Measurements from ENCODE around the gene CXXC5. TPM values are rescaled to one million over a fixed set of nuclear protein-coding genes. Genes with fewer than 3 reads are reported as not detected.

Gene CXXC5
- total RNA-seq, 2 experiments from 2014 or later = 1.3 to 2.0 TPM

DNA sequence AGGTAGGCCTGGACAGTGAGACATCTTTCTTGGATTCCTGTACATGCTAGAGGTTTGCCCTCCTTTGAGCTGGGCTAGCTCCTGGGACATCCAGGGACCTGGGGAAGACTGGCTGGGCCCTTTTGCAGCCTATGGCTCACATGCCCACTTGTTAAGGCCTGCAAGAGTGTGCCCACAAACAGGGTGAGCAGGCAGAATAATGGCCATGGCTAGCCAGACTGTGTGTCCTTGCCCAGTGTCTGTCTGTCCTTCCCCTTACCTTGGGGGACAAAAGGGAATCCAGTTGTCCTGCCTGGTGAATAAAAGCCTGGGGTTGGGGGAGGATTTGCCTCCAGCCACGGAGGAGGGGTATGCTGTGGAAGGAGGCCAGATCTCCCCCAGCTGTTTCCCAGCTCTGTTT, 13.0 kb upstream of the CXXC5 start:
- peaks cover 3% of the 10 kb centered on the region for H3K36me3 Mint-ChIP-seq
- DNase-seq = no peak
- H3K27ac Mint-ChIP-seq = peak overlapping the region; percentile 90
- no peak overlapping the region for H3K4me3 Mint-ChIP-seq
- no peaks in the 10 kb centered on the region for H3K27me3 Mint-ChIP-seq
- H3K9me3 Mint-ChIP-seq = no peaks in the 10 kb centered on the region
- H3K4me1 Mint-ChIP-seq = peaks cover 39% of the 10 kb centered on the region

DNA sequence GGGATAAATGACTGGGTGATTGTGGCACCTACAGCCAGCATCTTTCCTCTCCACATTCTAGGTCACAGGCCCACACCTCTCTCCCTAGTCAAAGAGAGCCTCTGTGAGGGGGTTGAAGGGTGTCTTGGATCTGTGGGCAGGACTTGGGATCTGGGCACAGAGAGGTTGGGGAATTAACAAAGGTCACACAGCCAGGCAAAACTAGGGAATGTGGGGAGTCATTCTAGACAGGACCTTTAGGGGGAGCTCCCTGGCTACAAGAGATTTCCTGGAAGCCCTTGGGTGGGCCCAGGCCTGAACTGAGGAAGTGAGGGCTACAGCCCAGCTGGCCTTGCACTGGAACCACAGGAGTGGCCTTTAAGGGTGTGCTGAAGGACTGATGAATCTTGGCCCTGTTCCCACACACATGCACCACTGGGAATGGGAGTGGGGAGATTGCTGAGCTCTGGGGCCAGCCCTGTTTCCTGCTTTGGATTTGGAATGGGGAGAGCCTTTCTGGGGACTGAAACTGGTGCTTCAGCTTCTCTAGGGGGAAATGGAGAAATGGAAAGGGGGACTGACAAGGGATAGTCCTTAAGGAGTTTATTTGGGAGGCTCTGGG, 12.4 kb upstream of the CXXC5 start:
- peak overlapping the region; percentile 48 for H3K4me3 Mint-ChIP-seq
- H3K27ac Mint-ChIP-seq = peak overlapping the region; percentile 90
- DNase-seq = no peak
- no peaks in the 10 kb centered on the region for H3K9me3 Mint-ChIP-seq
- no peaks in the 10 kb centered on the region for H3K27me3 Mint-ChIP-seq
- H3K36me3 Mint-ChIP-seq = peaks cover 3% of the 10 kb centered on the region
- H3K4me1 Mint-ChIP-seq = peaks cover 39% of the 10 kb centered on the region

DNA sequence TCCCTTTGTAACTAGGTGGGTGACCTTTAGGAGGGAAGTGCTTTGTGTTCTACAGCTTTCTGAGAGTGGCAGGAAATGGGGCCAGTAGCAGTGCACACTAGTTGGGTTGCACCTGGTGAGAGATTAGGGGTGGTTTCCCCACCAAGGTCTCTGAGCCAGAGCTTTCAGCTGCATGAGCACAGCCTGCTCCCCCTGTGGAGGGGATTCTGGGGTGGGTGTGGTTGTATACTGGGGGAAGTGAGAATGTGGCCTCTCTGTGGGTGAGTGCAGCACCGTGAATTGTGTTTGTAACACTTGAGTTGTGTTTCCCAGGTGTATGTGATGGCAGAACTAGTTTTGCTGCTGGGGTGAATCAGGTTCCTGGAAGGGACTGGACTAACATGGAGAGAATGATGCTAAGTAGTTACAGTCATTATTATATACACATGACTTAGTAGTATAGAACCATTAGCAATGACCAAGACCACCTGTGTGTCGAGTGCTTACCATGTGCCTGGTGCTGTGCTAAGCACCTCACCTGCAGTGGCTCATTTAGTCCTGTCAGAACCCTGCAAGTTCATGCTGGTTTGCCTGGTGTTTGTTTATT, 11.8 kb upstream of the CXXC5 start:
- Mint-ChIP-seq H3K9me3 (no peaks in the 10 kb centered on the region), H3K36me3 (peaks cover 3% of the 10 kb centered on the region), H3K27ac (peak overlapping the region; percentile 90), H3K4me1 (peaks cover 39% of the 10 kb centered on the region), H3K4me3 (peak overlapping the region; percentile 48), H3K27me3 (no peaks in the 10 kb centered on the region)
- peak; percentile 77 for DNase-seq

GRCh38 chr5:139636975-139637408, 11.2 kb upstream of the CXXC5 start:
- Mint-ChIP-seq H3K27me3 (no peaks in the 10 kb centered on the region), H3K27ac (peak overlapping the region; percentile 90), H3K9me3 (no peaks in the 10 kb centered on the region), H3K36me3 (peaks cover 3% of the 10 kb centered on the region), H3K4me1 (peaks cover 39% of the 10 kb centered on the region), H3K4me3 (peak overlapping the region; percentile 23)
- peak; percentile 49 for DNase-seq

DNA sequence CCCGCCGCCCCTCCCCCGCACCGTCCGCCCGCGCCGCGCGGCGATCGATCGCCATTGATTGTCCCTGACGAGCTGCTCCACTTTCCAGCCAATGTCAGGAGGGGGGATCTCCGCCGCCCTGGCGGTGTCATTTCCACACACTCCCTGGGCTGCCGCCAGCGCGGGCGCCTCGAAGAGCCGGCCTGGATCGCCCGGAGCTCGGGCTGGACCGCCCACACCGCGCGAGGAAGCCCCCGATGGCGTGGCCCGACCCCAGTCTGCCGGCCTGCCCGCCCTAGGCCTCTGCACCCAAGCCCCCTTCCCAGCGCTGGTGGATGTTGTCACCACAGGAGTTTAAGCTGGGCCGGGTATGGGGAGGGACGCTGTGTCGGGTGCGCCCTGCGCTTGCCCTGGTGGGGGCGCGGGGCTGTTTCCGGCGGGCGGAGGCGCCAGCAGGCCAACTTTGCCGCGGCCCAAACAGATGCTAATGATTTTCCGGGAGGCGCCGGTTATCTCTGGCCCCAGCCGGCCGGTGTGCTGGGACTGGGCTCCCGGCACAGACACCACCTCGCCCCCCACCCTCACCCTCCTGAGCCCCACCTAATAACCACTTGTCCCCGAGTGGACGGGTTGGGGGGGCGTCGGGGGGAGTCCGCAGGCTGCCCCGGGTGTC, 10.6 kb upstream of the CXXC5 start:
- H3K4me1 Mint-ChIP-seq = peaks cover 34% of the 10 kb centered on the region
- no peaks in the 10 kb centered on the region for H3K27me3 Mint-ChIP-seq
- H3K4me3 Mint-ChIP-seq = peak overlapping the region; percentile 52
- H3K36me3 Mint-ChIP-seq = peaks cover 3% of the 10 kb centered on the region
- peak overlapping the region; percentile 25 for H3K27ac Mint-ChIP-seq
- H3K9me3 Mint-ChIP-seq = no peaks in the 10 kb centered on the region
- peak; percentile 71 for DNase-seq

DNA sequence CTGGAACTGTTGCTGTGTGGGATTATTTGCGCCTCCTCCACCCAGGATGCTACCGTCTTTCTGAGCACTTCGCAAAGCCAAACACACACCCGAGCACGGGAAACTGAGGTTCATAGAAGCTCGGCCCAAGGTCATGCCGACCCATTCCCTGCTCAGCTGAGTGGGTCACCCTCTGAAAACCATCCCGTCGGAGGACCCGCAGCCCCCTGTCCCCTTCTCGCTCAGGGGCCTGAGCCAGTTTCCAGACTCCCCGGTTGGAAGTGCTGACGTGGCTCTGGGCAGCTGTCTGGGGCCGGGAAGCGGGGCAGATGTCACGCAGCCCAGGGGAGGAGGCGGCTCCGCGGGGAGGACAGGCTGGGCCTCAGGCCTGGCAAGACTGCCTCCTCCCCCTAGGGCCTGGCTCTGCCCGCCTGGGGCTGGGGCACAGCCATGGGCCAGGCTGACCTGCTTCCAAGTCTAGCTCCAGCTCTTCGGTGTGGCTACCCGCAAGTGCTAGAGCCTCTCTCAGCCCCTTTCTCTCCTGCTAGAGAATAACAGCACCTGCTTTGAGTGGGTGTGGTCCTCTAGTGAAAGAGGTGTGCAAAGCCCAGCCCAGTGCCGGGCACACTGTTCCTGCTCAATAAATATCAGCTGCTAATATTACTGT, 9.9 kb upstream of the CXXC5 start:
- Mint-ChIP-seq H3K36me3 (peaks cover 3% of the 10 kb centered on the region), H3K4me1 (peaks cover 31% of the 10 kb centered on the region), H3K27me3 (no peaks in the 10 kb centered on the region), H3K9me3 (no peaks in the 10 kb centered on the region), H3K27ac (peak overlapping the region; percentile 25), H3K4me3 (no peak overlapping the region)
- no peak for DNase-seq

DNA sequence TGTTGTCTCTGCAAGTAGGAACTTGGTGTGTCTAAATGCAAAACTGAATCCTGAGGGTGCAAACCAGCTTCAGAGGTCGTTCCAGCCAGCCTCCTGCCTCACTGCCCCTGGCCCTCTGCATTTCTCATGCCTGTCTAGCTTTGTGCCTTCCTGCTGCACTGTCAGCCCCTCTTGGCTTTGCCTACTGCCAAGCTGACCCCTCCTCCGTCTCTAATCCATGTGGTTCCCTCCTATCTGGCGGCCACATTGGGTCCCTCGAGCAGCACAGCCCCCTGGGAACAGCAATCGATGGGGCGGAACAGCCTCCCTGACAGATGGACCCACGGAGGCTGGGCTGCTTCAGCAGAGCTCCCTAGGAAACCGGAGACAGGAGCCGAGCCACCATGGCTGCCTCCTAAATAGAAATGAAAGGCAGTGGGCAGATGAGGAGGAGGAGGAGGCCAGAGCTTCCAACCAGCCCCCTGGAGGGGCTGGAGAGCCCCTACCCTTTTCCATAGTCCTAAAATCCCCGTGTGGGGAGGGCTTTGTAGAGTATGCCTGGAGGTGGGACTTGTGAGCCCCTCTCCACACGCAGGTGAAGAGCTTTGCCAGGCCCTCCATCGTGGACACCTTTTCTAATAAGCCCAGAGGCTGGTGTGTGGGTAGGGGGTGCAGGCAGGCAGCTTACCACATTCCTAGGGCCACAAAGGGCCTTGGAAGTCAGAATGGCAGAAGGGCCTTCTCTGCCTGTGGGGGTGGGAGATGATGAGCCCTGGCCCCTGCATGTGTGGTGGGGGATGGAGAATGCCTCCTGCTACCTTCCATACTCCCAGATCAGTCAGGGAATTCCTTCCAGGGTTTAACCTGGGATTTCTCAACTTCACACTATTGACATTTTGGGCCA, 9.2 kb upstream of the CXXC5 start:
- Mint-ChIP-seq H3K9me3 (no peaks in the 10 kb centered on the region), H3K4me3 (no peak overlapping the region), H3K27me3 (no peaks in the 10 kb centered on the region), H3K27ac (peak overlapping the region; percentile 61), H3K36me3 (peaks cover 3% of the 10 kb centered on the region), H3K4me1 (peaks cover 32% of the 10 kb centered on the region)
- no peak for DNase-seq

DNA sequence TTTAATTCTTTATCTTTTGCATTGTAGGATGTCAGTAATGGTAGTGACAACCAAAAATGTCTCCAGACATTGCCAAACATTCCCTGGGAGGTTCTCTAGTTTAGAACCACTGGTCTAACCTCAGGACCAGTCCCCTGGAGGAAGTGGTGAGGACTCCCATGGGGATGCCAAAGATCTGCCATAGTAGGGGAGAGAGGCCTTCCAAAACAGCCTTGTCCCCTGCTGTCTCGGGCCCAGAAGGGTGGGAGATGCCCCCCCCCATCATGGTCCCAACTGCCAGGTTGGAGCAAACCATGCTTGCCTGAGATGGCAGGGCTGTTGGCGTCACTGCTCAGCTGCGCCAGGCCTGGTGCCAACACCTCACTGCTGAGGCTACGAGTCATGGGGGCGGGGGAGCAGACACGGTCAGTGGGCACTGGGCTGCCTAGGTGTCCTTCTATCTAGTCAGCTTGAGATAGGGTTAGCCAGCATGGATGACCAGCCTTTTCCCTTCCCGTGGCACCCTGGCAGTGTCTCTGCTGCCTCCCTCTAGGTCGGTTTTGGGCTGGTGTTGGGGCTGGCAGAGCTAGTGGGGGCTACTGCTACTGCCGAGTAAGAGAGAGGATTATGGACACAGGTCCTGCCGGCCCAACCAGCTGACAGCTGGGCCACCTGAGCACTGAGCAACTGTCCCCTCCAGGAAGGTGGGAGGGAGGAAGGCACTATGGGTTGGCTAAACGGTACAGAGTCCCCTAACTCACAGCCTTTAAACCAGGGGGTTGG, 8.3 kb upstream of the CXXC5 start:
- H3K27me3 Mint-ChIP-seq = peaks cover under 1% of the 10 kb centered on the region
- H3K27ac Mint-ChIP-seq = peak overlapping the region; percentile 43
- H3K36me3 Mint-ChIP-seq = peaks cover 3% of the 10 kb centered on the region
- H3K4me1 Mint-ChIP-seq = peaks cover 30% of the 10 kb centered on the region
- no peak overlapping the region for H3K4me3 Mint-ChIP-seq
- no peaks in the 10 kb centered on the region for H3K9me3 Mint-ChIP-seq
- no peak for DNase-seq

GRCh38 chr5:139640421-139641115, 7.6 kb upstream of the CXXC5 start:
- H3K4me1 Mint-ChIP-seq = peaks cover 28% of the 10 kb centered on the region
- no peak overlapping the region for H3K27ac Mint-ChIP-seq
- DNase-seq = no peak
- peaks cover 5% of the 10 kb centered on the region for H3K27me3 Mint-ChIP-seq
- H3K36me3 Mint-ChIP-seq = peaks cover 3% of the 10 kb centered on the region
- H3K9me3 Mint-ChIP-seq = no peaks in the 10 kb centered on the region
- H3K4me3 Mint-ChIP-seq = peak overlapping the region; percentile 16

GRCh38 chr5:139641116-139642080, 6.8 kb upstream of the CXXC5 start:
- H3K27me3 Mint-ChIP-seq = peaks cover 8% of the 10 kb centered on the region
- H3K27ac Mint-ChIP-seq = no peak overlapping the region
- no peak overlapping the region for H3K4me3 Mint-ChIP-seq
- DNase-seq = no peak
- peaks cover under 1% of the 10 kb centered on the region for H3K36me3 Mint-ChIP-seq
- peaks cover 19% of the 10 kb centered on the region for H3K4me1 Mint-ChIP-seq
- H3K9me3 Mint-ChIP-seq = no peaks in the 10 kb centered on the region

DNA sequence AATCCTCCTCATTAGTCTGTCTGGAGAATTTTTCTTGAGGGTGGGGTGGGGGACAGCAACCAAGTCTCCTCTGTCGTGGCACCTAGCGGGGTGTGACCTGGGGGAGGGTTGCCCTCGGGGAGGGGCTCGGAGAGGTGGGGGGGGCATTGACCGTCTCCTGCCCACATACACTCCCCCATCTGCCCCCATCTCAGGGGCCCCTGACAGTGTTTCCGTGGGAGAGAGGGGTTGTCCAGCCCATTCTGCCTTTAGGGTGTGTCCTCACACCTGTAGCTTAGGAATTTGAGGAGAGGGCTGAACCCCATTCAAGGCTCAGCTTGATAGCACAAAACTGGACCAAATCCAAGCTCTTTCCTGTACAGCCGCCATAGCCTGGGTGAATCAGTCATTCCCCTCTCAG, 5.9 kb upstream of the CXXC5 start:
- peaks cover 16% of the 10 kb centered on the region for H3K27me3 Mint-ChIP-seq
- no peaks in the 10 kb centered on the region for H3K36me3 Mint-ChIP-seq
- no peaks in the 10 kb centered on the region for H3K9me3 Mint-ChIP-seq
- no peak overlapping the region for H3K27ac Mint-ChIP-seq
- no peak for DNase-seq
- peaks cover 13% of the 10 kb centered on the region for H3K4me1 Mint-ChIP-seq
- H3K4me3 Mint-ChIP-seq = no peak overlapping the region

DNA sequence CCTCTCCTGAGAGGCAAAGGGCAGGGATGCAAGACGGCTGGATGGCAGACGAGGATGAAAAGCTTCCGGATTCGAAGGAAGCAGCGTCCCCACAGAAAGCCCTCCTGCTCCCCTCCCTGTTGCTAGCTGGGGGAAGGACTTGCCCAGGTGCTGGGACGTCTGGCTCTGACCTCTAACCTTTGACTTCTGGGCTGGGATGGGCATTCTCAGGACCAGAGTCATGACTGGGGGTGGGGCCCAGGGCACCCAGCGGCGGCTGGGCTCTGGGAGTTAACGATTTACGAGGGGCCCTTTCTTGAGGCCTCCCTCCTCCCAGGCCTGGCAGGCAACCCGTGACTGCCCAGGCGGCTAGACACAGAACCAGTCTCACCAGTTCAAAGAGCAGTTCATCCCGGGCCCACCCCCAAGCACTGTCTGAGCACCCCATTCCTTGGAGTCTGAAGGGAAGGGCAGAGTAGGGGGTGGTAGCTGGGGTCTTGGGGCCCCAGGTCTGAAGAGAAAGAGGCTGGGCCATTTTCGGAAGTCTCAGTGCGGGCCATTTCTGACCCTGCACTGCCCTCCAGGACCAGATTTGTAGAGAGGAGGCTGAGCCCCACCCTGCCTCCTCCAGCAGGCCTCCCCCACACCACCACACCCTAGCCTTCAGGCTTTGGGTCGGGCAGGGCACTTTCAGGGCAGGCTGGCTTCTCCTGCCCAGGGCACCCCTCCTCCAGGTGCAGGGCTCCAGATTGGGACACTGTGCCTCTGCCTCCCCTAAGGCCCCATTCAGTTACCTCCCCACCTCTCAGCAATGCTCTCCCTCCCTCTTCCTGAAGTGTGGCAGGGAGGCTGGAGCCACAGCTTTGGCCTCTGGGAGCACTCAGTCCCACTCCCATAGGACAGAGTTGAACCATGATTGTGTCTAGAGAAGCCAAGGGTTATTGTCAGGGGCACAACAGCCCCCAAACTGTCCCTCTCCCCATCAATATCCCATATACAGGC, 5.0 kb upstream of the CXXC5 start:
- Mint-ChIP-seq H3K36me3 (no peaks in the 10 kb centered on the region), H3K9me3 (no peaks in the 10 kb centered on the region), H3K4me3 (no peak overlapping the region)

More for the DNA sequence above, 5.0 kb upstream of the CXXC5 start:
- H3K4me1 Mint-ChIP-seq = peaks cover 18% of the 10 kb centered on the region
- H3K27me3 Mint-ChIP-seq = peaks cover 23% of the 10 kb centered on the region
- no peak for DNase-seq
- H3K27ac Mint-ChIP-seq = no peak overlapping the region
